HG02973 (cell line): ENCODE results near the gene GPRC5A.

ENCODE experiments used
- ATAC-seq: cut with Tn5 transposase; IDR thresholded peaks from one replicate; pipeline ENCODE4 v1.9.1; 2021; ENCODE audit warnings: moderate library complexity; ENCODE audit not compliant: unreplicated experiment

GPRC5A gene

GRCh38 chr12:12883369-12884001, 7.9 kb upstream of the GPRC5A start:
- ATAC-seq = no peak

DNA sequence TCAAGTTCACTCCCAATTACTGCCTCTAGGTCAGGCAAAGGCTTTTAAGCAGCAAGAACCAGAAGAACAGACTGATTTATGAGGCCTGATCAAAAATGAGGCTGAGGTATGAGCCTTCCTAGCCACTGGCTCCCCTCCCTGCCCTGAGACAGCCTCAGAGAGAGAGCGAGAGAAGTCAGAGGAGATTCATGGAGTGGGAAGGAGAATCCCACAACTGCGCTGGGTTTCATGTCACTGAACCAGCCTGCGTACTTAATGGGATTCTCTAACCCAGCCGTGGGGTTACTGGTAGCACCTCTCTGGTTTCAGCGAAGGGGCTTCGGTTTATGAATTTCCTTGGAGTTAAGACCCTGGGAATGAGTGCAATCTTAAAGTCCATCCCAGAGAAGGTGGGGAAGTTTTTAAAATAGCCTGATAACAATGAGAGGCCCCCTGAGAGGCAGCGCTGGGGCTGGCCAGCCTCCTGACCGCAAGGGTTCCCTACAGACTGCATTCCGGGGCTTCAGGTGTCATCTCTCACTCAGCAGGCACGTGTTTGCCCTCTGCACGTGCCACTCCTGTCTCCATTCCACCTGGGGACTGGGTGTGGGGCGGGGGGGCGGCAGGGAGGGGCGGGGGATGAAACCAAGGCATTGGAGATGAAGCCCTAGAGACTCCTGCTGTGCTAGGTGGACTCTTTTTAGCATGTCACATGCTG, 6.1 kb upstream of the GPRC5A start:
- no peak for ATAC-seq

- no peak for ATAC-seq
These were observed 3.9 kb upstream of the GPRC5A start for GRCh38 chr12:12887471-12887870.

- no peak for ATAC-seq
These were observed 1.7 kb upstream of the GPRC5A start for GRCh38 chr12:12889701-12890100.

GRCh38 chr12:12890543-12891079, 751 bp upstream of the GPRC5A start:
- ATAC-seq = no peak

DNA sequence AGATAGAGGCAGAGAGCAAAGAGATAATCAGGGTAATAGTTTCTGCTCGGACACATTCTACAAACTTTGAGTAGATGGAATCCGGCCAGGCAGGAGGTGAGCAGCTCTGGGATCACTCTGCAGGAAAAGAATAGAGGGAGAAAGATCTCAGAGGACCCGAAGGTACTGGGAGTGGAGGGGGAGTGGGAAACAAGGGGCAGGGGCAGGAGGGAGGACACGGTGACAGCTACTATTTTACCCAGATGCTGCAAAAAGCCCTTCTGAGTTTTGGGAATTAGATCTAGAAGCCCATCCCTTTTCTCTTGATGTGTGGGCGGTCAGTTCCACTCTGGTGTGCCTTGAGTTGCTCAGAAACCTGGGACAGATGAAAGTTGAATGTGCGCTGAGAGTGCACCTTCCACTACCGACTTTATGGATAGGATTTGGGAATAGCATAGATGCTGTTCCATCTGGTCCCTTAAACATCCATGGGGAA, 556 bp downstream of the GPRC5A start:
- ATAC-seq = no peak

GRCh38 chr12:12892681-12893141, 1.3 kb downstream of the GPRC5A start:
- ATAC-seq = no peak

GRCh38 chr12:12893438-12893837, 2.1 kb downstream of the GPRC5A start:
- ATAC-seq = no peak

DNA sequence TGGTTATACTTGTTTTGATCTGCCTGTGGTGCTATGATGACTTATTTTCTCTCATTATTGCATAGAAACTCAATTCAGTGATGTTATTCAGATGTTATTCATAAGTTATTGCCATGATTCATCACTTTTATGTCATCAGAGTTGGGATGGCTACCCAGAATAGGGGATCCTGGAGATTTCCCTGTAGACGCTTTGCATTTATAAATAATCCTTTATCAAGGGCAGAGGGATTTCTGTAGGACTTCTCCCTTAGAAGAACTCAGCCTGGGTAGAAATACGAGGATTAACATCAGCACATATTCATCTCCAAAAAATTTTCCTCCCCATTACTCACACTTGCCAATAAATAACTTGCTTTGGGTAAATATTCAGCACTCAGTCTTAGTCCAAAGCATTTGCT, 4.9 kb downstream of the GPRC5A start:
- no peak for ATAC-seq

DNA sequence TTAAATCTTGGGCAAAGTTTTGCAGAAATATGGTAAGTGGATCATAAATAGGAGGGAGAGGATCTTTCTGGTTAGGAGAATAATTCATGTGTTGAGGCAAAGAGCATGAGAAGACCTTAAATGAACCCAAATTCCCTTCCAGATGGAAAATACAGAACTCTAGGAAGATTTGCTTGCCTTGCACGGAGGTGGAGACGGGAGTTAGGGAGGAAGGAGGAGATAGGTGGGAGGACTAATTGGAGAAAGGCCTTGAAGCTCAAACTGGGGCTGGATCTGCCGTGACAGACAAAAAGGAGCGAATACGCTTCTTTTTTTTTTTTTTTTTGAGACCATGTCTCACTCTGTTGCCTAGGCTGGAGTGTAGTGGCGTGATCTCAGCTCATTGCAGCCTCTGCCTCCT, 5.9 kb downstream of the GPRC5A start:
- no peak for ATAC-seq

- no peak for ATAC-seq
These were observed 6.9 kb downstream of the GPRC5A start for GRCh38 chr12:12898136-12898717.

DNA sequence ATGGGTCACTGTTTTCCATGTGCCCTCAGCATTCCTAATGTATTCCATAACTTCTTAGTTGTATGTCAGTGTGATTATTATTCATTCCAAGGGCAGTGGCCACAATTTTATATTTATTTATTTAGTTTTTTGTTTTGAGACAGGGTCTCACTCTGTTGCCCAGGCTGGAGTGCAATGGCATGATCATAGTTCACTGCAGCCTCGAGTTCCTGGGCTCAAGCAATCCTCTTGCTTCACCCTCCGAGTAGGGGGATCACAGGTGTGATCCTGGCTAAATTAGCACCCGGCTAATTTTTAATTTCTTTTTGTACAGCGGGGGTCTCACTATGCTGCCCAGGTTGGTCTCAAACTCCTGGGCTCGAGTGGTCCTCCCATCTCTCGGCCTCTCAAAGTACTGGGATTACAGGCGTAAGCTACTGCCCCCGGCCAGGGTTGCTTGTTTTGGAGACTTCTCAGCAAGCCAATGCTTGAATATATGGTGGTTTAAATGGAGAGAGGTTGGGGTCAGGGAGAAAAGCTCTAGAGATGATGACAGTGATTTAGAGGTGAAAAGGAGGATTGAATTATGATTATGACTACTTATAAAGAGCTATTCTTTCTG, 7.6 kb downstream of the GPRC5A start:
- no peak for ATAC-seq

DNA sequence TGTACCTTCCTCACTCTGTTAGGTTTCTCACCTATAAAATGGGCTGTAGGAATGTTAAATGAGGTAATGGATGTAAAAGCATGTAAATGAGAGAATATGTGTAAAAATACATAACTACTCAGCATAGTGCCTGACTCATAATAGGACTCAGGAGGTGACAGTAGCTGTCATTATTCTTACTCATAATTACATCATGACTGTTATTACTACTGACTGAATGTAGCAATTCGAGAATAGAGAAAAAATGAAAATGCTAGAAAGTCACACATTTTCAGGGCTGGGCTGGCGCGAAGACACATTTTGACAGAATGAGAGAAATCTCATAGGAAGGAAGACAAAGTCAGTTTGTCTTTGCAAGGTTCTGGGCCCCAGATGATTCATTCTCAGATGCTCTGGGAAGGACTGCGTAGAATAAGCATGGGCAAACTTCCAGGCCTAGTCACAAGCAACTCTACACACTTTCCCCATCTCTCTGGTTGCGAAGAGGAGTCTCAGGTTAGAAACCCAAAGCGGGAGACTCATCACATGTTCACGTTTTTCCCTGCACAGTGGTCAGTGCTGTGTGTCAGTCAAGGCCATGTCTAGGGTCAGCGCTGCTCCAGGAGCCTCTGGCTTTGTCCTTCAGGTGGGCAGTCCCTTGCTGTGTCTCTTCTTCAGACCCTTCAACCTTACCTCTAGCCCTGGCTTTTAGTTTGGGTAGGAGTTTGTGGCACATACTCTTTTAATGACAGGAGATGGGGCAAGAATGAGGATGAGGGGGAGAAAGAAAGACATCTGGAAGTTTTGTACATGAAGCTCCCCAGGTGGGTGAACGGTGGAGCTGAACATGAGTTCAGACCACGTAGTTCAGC, 8.4 kb downstream of the GPRC5A start:
- peak; percentile 85 for ATAC-seq

- ATAC-seq = no peak
These were observed 9.4 kb downstream of the GPRC5A start for GRCh38 chr12:12900786-12901157.

- no peak for ATAC-seq
These were observed 9.9 kb downstream of the GPRC5A start for GRCh38 chr12:12901158-12901791.

DNA sequence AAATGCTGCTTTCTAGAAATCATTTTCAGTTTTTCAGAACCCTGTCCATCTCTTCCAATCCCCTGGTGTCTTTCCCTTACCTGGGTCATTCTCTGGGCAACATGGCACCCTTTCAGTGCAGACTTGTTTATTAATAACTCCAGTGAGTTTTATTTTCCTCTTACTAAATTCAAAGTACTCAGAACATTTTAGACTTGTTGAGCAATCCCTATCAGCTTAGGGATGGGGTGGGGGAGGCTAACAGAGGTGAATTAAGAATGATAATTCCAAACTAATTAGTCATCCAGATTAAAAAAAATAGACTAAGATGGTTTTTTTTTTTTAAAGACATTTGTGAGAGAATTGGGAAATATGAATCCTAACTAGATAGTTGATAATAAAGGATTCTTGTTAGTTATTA, 10.7 kb downstream of the GPRC5A start:
- no peak for ATAC-seq

- ATAC-seq = no peak
These were observed 12.6 kb downstream of the GPRC5A start for GRCh38 chr12:12903642-12904609.

GRCh38 chr12:12907552-12907951, 16.2 kb downstream of the GPRC5A start:
- no peak for ATAC-seq

- no peak for ATAC-seq
These were observed 16.9 kb downstream of the GPRC5A start for GRCh38 chr12:12908252-12908651.
